ENCODE measurements around the gene ITGA4. TPM values are rescaled to one million over a fixed set of nuclear protein-coding genes. Genes with fewer than 3 reads are reported as not detected.
A peak's percentile ranks its signal among the peaks of the same experiment; 100 is the strongest.

The ITGA4 gene
- total RNA-seq, 1 donor from 2014 or later: 104 TPM

- Mint-ChIP-seq H3K4me3 (no peak overlapping the region), H3K27me3 (no peaks in the 10 kb centered on the region), H3K36me3 (ENCODE audit: low read depth) (peaks cover 89% of the 10 kb centered on the region), H3K27ac (peak overlapping the region; percentile 2), H3K4me1 (peaks cover 2% of the 10 kb centered on the region), H3K9me3 (no peaks in the 10 kb centered on the region)
- TF ChIP-seq CTCF (IDR thresholded peaks at IDR 0.05): no peak
- no peak for ATAC-seq (ENCODE audit: low read depth)
- ChIA-PET CTCF (interaction anchor here (1.0 kb wide), 1 partner anchor 231 kb away, joined by 3 read pairs; no protein-coding TSS in a partner anchor), POLR2A (interaction anchor here (0.6 kb wide), 1 partner anchor 173 kb away, joined by 3 read pairs; no protein-coding TSS in a partner anchor)
- intact Hi-C loops (cut with micrococcal nuclease): no loop called here
- DNase-seq: no peak
These were observed 26.7 kb downstream of the ITGA4 start for GRCh38 chr2:181483876-181484275.

- peaks cover 2% of the 10 kb centered on the region for H3K4me1 Mint-ChIP-seq
- ChIA-PET POLR2A (no interaction called here), CTCF (interaction anchor here (0.8 to 1.0 kb wide), 2 partner anchors 17 to 230 kb away, joined by 3 read pairs; no protein-coding TSS in a partner anchor)
- no peaks in the 10 kb centered on the region for H3K27me3 Mint-ChIP-seq
- H3K4me3 Mint-ChIP-seq: no peak overlapping the region
- H3K27ac Mint-ChIP-seq: peak overlapping the region; percentile 14
- H3K36me3 Mint-ChIP-seq (ENCODE audit: low read depth): peaks cover 92% of the 10 kb centered on the region
- ATAC-seq (ENCODE audit: low read depth) (no peak), DNase-seq (no peak)
- TF ChIP-seq CTCF (IDR thresholded peaks at IDR 0.05): no peak
- intact Hi-C loops (cut with micrococcal nuclease): no loop called here
- H3K9me3 Mint-ChIP-seq: no peaks in the 10 kb centered on the region
These were observed 27.9 kb downstream of the ITGA4 start for GRCh38 chr2:181484851-181485637.

GRCh38 chr2:181485638-181485946, 28.4 kb downstream of the ITGA4 start:
- ChIA-PET POLR2A (no interaction called here), CTCF (no interaction called here)
- H3K4me1 Mint-ChIP-seq: peaks cover 2% of the 10 kb centered on the region
- no peak for DNase-seq
- H3K36me3 Mint-ChIP-seq (ENCODE audit: low read depth): peaks cover 91% of the 10 kb centered on the region
- H3K27me3 Mint-ChIP-seq: no peaks in the 10 kb centered on the region
- H3K27ac Mint-ChIP-seq: no peak overlapping the region
- intact Hi-C loops (cut with micrococcal nuclease): no loop called here
- ATAC-seq (ENCODE audit: low read depth): no peak
- no peak overlapping the region for H3K4me3 Mint-ChIP-seq
- H3K9me3 Mint-ChIP-seq: no peaks in the 10 kb centered on the region
- TF ChIP-seq CTCF (IDR thresholded peaks at IDR 0.05): no peak

GRCh38 chr2:181499231-181499630, 42.0 kb downstream of the ITGA4 start:
- DNase-seq (no peak), ATAC-seq (ENCODE audit: low read depth) (no peak)
- H3K27ac Mint-ChIP-seq: peak overlapping the region; percentile 10
- H3K27me3 Mint-ChIP-seq: no peaks in the 10 kb centered on the region
- ChIA-PET POLR2A (no interaction called here), CTCF (no interaction called here)
- H3K9me3 Mint-ChIP-seq: no peaks in the 10 kb centered on the region
- peaks cover 58% of the 10 kb centered on the region for H3K36me3 Mint-ChIP-seq (ENCODE audit: low read depth)
- H3K4me3 Mint-ChIP-seq: no peak overlapping the region
- intact Hi-C loops (cut with micrococcal nuclease): no loop called here
- no peak for TF ChIP-seq CTCF (IDR thresholded peaks at IDR 0.05)
- no peaks in the 10 kb centered on the region for H3K4me1 Mint-ChIP-seq

- no peak overlapping the region for H3K27ac Mint-ChIP-seq
- no peaks in the 10 kb centered on the region for H3K9me3 Mint-ChIP-seq
- ChIA-PET POLR2A (no interaction called here), CTCF (no interaction called here)
- no peaks in the 10 kb centered on the region for H3K27me3 Mint-ChIP-seq
- ATAC-seq (ENCODE audit: low read depth): no peak
- no peak overlapping the region for H3K4me3 Mint-ChIP-seq
- intact Hi-C loops (cut with micrococcal nuclease): loop anchor here (5.0 kb wide), 1 partner anchor 37 kb away; no protein-coding TSS in a partner anchor
- no peak for TF ChIP-seq CTCF (IDR thresholded peaks at IDR 0.05)
- no peak for DNase-seq
- peaks cover 62% of the 10 kb centered on the region for H3K36me3 Mint-ChIP-seq (ENCODE audit: low read depth)
- no peaks in the 10 kb centered on the region for H3K4me1 Mint-ChIP-seq
These were observed 43.0 kb downstream of the ITGA4 start for GRCh38 chr2:181500201-181500600.

All from activated B cell treated with CpG ODN at 0.5 μM for 24 hours (primary cell).